CD4-positive, alpha-beta T cell treated with Interleukin-17A for 4 hours (primary cell): ENCODE results near the gene ADAM23.

Experiments used
- DNase-seq: peaks from one replicate; pipeline ENCODE4 v3.0.0-alpha.2; 2020; ENCODE audit warnings: mixed read lengths

Gene ADAM23

GRCh38 chr2:206665251-206665650, 221.9 kb downstream of the ADAM23 start:
- no peak for DNase-seq
